ENCODE results near the gene ASZ1.

Gene ASZ1

DNA sequence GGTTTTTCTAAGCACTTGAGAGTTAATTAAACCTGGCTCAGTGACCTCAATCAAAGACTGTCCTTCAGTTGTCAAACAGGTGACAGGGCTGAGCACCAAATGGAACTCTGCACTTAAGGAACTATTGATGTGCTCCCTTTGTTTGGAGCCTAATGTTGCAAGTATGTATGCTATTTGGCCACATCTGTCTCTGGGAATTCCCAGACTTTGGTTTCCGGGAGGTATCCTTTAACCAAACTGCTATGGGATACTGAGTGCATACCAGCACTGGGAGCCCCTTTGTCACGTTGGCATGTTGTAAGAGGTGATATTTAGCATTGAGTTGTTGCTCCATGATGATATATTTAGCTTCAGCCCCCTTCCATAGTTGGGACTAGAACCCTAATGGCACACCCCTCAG is 25.2 kb downstream of the ASZ1 start:
- peak; percentile 33 for DNase-seq (ENCODE audit: low read depth, low spot score)

DNA sequence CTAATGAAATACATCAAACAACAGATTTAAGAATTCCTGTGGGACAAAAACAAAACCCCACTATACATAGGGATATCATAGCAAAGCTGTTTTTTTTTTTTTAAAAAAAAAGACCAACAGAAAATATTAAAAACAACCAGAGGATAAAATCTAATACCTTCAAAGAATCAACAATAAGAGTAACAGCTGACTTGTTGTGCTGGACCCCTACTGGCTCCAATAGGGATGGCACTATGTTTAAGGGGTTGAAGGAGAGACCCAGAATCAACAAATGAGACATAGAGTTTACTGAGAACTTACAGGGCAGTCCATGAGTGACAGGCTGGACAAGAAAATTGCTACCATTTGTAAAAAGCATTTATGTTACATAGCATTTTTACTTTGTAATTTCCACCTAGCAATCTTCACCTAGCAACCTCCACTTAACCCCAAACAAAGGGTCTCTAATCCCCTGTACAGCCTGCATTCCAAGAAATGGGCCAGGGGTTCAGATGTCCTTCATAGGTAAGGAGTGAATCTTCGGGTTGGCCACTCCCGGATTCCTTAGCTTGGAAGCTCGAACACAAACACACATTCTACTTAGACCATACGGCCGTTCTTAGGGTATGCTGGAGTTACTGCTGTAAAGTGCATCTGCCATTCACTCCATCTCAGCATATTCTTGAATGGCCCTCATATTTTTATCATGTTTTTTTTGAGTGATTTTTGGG is 25.8 kb downstream of the ASZ1 start:
- DNase-seq (ENCODE audit: low read depth, low spot score) = peak; percentile 11

DNA sequence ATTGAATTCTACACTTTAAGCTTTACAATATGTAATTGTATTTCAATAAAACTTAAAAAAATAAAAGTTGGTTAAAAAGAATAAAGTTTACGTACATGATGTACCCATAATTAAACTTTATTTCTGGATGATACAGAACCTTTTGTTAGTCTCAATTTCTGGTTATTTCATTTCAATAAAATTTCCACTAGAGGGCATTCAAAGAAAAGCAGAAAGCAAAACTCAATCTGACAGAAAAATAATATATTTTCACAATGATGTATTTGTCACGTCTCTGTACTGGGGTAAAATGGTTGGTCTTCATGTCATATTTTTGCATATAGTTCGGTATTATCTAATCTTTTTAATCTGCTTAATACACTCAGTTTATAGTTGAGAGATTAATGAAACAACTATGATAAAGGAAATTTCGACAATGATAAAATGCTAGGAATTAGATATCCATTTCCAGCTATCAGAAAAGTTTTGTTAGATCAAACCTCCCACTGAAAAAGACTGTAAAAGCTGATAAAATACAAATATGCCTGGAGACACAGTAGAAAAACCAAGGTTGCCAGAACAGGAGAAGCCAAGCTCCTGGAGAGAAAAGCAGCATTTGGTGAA is 27.4 kb downstream of the ASZ1 start:
- DNase-seq (ENCODE audit: low read depth, low spot score) = no peak

DNA sequence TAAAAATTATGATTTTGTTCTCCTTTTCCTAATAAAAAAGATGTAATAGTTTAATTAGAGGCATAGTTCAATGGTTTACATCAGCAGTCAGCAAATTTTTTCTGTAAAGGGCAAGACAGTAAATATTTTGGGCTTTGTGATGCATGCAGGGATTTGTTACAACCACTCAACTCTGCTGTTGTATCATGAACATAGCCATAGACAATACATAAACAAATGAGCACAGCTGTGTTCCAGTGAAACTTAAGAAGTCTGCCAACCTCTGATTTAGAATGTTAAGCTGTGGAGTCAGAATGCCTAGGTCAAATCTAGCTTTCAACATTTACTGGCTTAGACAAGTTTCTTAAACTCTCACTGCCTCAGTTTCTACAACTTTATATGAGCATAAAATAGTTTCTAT is 31.6 kb downstream of the ASZ1 start:
- no peak for DNase-seq (ENCODE audit: low read depth, low spot score)

DNA sequence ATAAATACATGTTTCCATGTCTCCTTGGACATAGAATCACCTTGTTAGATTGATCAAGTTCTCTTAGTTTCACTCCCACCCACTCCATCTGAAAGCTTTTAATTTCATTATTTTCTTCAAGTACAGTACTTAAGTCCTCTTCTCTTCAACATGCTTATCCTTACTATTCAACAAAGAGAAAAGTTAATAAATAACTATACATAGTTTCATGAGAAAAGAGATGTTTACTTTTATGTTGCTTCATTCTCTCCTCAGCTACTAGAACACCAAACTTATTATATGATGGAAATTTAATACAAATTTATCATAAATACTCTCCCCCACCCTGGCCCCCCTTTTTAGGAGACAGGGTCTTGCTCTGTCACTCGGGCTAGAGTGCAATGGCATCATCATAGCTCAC is 33.5 kb downstream of the ASZ1 start:
- no peak for DNase-seq (ENCODE audit: low read depth, low spot score)

DNA sequence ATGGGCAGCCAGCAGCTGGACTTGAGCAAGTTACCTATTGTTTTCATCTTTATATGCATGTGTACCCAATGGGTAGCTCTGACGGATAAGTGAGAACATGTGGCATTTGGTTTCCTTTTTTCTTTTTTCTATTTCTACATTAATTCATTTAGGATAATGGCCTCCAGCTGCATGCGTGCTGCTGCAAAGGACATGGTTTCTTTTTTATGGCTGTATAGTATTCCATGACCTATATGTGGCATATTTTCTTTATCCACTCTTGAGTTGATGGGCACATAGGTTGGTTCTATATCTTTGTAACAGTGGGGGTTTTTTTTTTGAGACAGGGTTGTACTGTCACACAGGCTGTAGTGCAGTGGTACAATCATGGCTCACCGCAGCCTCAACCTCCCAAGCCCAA is 37.4 kb downstream of the ASZ1 start:
- DNase-seq (ENCODE audit: low read depth, low spot score) = no peak

DNA sequence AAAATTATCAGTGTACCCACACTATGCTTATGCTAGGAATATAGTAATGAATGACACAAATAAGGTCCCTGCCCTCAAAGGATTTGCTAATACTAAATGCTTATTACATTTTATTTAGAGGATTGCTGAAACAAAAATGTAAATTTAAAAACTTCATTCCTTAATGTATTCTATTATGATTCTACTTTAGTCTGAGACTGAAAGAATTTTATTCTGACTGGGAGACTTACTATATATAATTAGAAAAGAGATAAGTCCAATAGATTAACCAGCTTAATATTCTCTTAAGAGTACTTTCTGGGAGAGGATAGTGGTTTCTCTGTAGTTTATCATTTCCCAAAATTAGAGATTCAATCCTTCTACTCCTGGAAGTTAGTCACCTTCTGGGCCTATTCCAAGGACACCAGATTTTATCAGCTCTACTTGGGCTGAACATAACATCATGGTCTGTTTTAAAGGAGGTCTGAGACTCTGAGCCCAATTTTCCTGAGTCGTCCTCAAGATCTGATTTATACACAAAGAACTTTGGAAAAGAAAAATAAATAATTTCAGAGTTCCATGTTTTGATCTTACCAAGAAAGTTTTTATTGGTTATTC is 41.1 kb downstream of the ASZ1 start:
- peak; percentile 6 for DNase-seq (ENCODE audit: low read depth, low spot score)

DNA sequence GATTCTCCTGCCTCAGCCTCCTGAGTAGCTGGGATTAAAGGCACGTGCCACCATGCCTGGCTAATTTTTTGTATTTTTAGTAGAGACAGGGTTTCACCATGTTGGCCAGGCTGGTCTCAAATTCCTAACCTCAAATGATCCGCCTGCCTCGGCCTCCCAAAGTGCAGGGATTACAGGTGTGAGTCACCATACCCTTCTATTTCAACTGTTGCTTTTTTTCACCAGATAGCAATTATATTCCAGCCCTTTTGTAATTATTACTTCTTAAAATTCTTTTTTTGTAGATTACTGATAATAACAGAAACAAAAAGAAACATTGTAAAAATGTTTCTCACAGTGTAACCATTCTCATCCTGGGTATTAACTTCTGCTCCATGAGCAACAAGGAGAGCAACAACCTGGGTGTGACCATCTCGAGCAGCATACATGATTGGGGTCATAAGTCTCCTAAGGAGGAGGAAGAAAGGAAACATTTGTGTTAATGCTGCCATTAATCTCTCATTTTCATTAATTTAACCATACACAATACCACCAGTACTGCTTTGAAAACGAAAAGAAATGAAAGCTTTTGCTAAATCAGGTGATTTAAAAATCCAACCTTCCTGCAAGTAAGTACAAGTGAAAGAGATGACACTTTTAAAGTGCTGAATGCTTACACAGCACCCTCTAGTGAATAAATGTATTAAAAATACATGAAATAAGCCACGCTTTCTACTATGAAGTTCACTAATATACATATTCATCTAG is 41.8 kb downstream of the ASZ1 start:
- peak; percentile 29 for DNase-seq (ENCODE audit: low read depth, low spot score)

DNA sequence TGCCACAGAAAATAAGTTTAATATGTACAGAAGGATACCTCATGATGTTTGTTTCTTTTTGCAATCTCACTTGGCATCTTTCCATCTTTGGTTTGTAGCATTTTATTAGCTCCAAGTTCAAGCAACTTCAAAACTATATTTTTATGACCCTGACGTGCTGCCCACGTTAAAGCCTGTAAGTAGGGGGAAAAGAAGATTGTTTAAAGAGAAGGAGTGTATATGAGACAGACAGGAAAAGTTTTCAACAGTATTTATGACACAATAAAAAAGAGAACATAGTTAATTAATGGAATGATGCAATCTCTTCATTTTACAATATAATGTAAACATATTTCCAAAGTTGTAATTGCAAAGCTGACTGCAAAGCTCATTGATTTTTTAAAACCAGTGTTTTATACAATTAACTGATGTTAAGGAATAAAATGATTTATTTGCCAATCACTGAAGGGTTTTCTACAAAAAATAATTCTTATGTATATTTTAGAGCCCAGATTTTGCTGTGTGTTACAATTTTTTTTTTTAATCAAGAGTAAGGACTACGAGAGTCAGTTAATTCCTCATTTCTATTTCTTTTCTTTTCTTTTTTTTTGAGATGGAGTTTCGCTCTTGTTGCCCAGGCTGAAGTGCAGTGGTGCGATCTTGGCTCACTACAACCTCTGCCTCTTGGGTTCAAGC is 42.5 kb downstream of the ASZ1 start:
- DNase-seq (ENCODE audit: low read depth, low spot score) = no peak

DNA sequence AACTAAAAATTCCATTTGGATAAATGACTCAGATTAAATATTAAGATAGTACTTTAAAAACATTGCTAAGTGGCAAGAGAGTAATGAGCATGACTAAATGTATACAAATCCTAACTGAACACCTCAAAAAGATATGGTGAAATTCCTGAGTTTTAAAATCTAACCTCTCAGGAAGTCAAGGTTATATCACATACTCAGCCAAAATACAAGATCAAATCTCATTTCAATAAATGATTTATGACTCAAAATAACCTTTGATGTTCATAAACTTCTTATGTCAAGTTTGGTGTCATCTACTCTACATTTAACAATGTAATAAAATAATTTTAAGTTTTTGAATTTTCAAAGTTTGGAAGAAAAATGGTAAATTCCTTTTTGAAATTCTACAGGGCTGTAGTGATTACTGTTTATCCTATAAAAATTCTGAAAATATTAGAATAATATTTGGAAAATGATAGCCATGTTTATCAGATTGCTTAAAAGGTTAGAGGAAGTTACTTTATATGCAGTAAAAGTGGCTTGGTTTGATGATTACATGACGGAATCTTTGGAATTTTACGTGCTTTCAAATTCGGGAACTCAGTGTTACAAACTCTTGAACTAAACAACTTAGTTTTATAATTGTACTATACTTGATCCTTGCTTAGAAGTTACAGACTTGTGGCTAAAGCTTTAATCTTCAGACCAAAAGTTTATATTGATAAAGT is 43.7 kb downstream of the ASZ1 start:
- DNase-seq (ENCODE audit: low read depth, low spot score) = no peak

DNA sequence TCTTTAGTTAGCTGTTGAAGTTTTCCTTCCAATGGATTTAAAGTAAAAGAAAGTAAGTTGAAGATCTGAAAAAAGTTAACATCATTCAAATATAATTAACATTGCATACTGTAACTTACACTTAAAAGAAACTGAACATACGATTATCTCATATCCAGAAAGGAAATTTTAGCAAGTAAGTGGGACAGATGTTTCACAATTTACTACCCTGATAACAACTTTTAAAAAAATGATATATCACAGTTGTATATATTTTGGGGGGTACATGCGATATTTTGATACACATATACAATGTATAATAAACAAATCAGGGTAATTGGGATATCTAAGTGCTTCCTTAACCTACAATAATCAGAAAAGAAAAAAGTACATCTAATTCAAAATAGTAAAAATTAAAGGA is 44.2 kb downstream of the ASZ1 start:
- no peak for DNase-seq (ENCODE audit: low read depth, low spot score)

DNA sequence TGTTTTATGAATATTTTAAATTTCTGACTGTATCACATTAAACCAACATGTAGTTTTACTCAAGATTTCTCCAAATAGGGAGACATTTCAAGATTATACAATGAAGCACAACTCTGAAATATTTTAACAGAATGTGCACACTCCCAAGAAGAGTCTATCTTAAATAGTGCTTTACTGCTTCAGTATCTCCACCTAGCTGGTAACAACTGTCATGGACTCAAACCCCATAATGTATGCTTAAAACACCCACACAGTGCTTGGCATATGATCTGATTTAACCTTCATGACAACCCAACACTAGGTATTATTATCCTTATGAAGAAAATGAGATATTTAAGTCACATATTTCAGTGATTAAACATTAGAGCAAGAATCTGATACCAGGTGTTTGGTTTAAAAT is 45.9 kb downstream of the ASZ1 start:
- no peak for DNase-seq (ENCODE audit: low read depth, low spot score)

DNA sequence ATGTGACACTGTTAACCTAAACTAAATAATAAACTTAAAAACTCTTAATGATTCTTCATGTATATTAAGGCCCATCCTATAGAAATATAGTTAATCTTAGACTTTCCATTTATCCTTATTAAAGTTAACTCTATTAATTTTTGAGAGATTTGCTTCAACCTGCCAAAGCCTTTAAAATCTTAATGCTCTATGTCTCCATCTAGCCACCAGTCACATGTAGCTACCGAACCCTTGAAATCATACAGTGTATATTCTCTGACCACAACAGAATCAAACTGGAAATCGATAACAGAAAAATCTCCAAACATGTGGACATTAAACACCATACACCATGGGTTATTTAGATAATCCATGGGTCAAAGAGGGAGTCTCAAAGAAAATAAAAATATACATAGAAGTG is 51.9 kb downstream of the ASZ1 start:
- DNase-seq (ENCODE audit: low read depth, low spot score) = no peak

DNA sequence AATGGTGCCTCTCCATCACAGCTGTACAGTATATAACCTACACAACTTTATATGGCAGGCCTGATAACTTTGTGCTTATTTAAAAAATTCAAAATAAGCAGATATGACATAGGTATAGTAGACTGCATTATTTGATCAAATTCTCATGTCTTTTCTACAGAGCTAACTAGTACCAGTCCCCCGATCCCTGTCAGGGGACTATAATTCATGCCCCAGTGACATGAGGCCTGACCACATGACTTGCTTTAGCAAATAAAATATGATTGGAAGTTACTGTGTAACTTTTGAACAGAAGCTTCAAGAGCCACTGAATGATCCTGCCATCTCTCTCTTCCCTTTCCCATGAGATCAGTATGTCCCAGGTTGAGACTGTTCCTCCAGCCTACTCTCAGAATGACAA is 55.2 kb downstream of the ASZ1 start:
- no peak for DNase-seq (ENCODE audit: low read depth, low spot score)

DNA sequence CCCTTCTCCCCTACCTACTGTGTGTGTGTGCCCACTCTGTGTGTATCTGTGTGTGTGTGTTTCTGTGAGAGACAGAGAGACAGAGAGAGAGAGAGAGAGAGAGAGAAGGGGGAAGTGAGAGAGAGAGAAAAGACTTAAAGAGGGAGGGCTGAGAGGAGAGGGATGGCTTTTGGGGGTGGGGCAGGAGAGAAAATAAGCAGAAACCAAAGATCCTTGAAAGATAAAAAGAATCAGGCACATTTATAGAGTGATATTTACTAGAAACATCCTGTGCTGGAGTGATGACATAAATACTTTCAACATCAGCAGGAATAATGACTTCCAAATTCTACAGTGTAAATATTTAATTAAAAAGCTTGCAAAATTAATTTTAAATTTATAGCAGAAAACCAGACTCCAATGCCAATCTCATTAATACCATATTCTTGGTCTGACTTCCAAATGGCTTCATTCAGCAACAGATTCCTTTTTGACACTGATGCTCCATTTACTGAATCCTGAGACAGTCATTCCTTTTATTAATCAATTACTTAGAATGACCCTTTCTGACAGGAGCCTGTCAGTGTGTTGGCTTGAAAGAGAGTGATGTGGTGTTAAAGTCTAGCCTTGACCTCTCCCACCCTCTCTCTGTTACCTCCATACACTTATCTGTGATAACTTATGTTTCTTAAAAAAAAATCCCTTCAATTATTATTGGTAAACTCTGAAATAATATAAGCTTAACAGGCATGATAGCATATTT is 62.8 kb downstream of the ASZ1 start:
- no peak for DNase-seq (ENCODE audit: low read depth, low spot score)

DNA sequence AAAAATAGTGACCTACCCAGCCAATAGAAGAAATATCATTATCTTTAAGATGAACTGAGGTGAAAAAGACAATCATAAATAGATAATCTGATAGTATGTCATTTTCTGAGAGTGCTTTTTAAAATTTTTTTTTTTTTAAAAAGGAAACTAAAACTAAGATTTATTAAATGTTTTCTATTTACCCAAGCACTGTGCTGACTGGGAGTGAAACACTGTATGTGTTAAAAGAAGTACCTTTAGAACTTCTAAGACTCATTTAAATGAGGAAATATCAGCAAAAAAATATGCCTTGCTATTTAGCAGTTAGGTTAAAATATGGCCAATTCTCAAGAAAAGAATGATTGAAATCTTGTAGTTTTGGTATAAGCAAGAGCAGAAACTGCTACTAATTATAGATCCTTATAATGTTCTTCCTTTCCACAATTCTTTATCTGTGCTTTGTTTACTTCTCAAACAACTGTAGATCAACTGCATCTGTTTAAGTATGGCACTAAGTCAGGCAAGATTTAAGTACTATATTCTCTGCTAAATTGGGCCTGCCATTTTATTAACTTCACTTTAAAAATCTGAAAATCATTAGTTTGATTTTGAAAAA is 64.9 kb downstream of the ASZ1 start:
- DNase-seq (ENCODE audit: low read depth, low spot score) = no peak

DNA sequence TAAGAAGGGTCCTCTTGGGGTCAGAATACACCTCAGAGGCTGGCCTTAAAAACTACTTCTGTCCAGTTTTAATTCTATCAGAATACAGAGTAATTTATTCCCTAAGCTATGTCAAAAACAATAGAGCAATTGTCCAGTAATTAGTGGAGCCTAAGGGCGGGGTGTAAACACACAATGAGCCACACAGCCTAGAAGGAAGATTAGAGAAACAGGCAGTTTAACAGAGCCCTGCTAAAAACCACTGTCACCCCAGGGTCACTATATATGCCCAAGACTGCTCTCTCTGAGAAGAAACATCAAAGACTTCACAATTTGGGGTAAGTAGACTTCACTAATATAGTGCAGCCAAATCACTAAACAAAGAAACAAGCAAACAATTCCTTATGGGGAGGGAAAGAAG is 77.3 kb downstream of the ASZ1 start:
- no peak for DNase-seq (ENCODE audit: low read depth, low spot score)

DNA sequence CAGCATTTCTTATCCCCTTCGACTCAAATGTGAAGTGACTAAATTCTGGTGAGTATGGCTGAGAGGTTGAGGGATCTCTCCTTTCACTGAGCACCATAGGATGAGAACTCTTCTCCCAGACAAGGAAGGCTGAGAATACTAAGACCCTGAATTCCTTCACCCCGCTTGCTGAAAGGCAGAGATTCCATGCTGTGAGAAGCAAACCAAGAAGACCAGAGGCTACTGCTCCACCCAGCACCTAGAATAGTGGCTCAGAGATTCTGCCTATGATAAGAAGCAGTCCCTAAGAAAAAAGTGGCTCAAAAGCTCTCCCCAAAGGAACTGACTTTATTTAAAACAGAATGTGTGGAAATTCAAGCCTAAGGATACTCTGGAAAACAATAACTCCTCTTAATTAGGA is 77.7 kb downstream of the ASZ1 start:
- no peak for DNase-seq (ENCODE audit: low read depth, low spot score)

DNA sequence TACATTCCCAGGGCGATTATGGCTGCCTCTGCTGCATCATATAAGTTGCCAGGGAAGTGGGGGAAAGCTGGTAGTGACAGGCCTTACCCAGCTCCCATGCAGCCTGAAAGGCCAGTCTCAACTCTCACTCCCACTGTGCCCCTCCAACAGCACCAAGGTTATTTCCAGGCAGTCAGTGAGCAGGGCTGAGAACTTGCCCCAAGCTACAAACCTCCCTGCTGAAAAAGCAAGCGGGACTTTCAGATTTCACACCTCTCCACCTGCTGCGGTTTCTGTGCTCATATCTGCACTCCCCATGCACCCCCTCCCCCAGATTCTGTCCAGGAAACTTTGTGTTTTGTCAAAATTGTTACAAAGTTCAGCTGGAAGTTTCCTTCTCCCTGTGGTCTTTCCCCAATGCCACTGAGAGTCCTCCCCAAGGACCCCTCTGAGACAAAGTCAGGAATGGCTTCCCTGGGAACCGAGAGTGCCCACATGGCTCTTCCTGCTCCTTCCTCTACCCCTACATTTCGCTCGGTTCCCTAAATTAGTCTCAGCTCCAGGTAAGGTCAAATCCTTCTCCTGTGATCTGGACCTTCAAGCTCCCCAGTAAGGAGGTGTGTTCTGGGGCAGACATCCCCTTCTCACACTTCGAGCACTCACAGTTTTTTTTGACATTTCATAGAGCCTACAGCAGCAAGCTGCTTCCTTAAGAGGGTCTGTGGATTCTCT is 79.2 kb downstream of the ASZ1 start:
- DNase-seq (ENCODE audit: low read depth, low spot score) = no peak

DNA sequence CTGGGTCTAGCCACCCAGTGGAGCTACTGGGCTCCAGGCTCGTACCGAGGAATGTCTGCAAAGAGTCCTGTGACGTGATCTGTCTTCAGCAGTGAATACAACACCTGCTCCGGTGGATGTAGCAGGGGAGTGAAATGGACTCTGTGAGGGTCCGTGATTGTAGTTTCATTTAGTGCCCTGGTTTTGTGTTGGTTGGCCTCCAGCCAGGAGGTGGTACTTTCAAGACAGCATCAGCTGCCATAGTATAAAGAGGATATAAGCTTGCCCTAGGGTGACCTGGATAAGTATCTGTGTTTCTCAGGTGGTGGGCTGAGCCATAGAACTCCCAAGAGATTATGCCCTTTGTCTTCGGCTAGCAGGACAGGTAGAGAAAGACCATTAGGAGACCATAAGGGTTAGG is 79.8 kb downstream of the ASZ1 start:
- DNase-seq (ENCODE audit: low read depth, low spot score) = no peak
